GM19372 (cell line): ENCODE results near the gene CD4.
A peak's percentile ranks its signal among the peaks of the same experiment; 100 is the strongest.
"Not testable (repeated sequence)": the region's sequence is repeated elsewhere in the genome, so short reads cannot be mapped to it uniquely, and the experiment has no call there.

Source experiments
- ATAC-seq: cut with Tn5 transposase; IDR thresholded peaks from one replicate; pipeline ENCODE4 v1.9.1; 2021; ENCODE audit warnings: mild to moderate bottlenecking, low read depth, moderate library complexity; ENCODE audit not compliant: unreplicated experiment

The CD4 gene

GRCh38 chr12:6863033-6863432, 73.7 kb downstream of the CD4 start:
- no peak for ATAC-seq

DNA sequence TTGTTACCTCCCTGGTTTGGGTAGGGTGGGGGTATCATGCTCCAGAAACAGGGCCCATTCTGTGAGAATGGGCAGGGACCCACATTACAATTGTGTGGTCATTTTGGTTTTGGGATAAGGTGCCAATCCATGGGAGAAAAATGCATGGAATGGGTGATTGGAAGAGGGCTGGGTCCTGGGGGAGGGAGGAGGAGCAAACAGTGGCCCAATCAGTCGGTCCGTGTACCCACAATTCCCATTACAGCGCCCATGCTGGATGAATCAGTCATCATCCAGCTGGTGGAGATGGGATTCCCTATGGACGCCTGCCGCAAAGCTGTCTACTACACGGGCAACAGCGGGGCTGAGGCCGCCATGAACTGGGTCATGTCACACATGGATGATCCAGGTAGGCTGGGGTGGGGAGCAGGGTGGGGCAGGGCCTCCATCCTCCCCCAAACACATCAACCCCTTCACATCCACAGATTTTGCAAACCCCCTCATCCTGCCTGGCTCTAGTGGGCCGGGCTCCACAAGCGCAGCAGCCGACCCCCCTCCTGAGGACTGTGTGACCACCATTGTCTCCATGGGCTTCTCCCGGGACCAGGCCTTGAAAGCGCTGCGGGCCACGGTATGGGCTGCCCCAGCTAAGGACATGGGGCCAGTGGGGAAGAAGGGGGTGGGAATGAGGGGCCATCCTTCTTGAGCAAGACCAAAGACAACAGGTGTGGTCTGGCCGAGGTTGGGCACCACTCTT, 74.4 kb downstream of the CD4 start:
- ATAC-seq, result no peak

- not testable (repeated sequence) for ATAC-seq
Observed at GRCh38 chr12:6865307-6865706, 76.0 kb downstream of the CD4 start.

DNA sequence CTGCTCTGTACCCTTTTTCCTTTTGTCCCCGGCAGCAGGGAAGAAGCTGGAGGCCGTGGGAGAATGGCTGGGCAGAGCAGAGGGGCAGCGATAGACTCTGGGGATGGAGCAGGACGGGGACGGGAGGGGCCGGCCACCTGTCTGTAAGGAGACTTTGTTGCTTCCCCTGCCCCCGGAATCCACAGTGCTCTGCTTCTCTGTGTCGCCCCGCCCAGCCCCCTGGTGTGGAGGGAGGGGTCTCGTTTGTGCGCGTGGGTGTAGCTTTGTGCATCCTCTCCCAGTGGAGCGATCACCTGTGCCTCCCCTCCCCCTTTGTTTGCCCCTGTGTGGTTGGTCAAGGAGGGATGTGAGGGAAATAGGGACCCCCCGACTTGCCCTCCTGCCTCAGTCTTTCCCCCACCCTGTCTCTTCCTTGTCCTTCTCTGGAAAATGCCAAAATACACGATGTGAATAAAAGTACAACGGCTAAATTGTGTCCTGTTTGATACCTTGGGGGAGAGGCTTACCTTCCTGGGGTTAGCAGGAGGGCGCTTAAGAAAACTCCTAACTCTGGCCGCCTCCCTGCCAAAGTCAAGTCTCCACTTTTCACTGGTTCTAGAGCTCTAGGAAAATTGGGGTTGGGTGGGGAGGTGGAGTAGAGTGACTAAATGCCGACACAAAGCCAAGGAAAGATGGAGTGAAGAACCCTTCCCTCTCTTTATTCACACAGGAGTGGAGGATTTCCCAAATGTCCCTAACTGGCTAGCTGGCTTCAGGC, 77.0 kb downstream of the CD4 start:
- ATAC-seq, result no peak

GRCh38 chr12:6866920-6867412, 77.6 kb downstream of the CD4 start:
- peak; percentile 7 for ATAC-seq

DNA sequence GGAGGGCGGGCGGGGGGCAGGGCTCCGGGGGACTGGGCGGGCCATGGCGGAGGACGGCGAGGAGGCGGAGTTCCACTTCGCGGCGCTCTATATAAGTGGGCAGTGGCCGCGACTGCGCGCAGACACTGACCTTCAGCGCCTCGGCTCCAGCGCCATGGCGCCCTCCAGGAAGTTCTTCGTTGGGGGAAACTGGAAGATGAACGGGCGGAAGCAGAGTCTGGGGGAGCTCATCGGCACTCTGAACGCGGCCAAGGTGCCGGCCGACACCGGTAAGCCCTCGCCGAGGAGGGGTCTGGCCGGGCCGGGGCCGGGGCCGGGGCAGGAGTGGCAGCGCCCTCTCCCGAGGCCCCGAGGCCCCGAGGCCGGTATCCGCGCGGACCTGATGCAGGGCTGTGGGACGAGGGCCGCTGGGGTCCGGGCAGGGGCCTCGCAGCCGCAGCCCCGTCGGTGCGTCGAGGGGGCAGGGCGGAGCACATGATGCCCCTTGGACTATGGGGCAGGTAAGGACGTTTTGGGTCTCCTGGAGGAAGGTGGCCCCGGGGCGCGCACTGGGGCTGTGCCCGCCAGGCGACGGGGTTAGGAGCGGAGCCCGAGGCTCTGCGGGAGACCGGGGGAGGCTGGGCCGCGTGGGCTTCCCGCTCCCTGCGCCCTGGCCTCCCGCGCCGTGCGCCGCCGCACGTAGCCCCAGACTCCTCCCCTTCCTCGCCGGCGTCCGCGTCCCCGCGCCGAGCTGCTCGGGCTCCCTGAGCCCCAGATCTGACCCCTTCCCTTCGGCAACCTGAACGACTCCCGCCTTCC, 78.3 kb downstream of the CD4 start, which contains the start of gene TPI1:
Gene TPI1 (plus strand): TSS at position 119 of the 798 bp plus-strand sequence. CDS start 36 bp downstream, at position 155.
- ATAC-seq, result peak; percentile 49

GRCh38 chr12:6868211-6869048, 79.1 kb downstream of the CD4 start:
- no peak for ATAC-seq

DNA sequence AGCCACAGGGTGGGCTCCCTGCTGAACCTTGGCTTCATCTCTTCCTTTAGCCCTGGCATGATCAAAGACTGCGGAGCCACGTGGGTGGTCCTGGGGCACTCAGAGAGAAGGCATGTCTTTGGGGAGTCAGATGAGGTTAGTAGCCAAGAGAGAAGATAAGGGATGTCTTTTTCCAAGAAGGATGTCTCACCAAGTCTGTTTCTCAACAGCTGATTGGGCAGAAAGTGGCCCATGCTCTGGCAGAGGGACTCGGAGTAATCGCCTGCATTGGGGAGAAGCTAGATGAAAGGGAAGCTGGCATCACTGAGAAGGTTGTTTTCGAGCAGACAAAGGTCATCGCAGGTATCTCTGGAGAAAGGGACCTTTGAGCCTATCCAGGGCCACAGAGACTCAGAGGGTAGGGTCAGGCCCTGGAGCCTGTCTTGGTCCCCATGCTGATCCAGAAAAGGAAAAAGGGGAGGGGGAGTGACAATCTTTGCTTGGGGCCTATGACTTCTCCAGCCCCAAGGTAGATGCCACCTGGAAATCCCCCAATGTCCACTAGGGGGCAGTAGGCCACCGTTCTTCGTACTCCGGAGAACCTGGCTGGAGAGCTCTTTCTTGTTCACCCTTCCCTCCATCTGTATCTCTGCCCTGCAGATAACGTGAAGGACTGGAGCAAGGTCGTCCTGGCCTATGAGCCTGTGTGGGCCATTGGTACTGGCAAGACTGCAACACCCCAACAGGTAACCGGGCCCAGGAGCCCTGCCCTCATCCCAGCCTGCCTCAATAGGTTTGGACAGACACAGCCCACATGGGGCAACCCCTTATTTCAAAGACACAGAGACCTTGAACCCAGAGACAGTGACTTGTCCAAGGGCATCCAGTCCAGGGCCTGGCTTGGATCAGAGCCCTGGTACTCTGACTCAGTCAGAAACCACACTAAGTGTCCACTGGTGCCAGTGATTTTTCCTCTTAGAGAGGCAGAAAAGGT, 80.0 kb downstream of the CD4 start:
- ATAC-seq, result no peak

- not testable (repeated sequence) for ATAC-seq
Observed at GRCh38 chr12:6870304-6870703, 81.0 kb downstream of the CD4 start.
